ENCODE data around the gene NAIF1. TPM values are rescaled to one million over a fixed set of nuclear protein-coding genes. Genes with fewer than 3 reads are reported as not detected.

The NAIF1 gene
- 6.4 and 8.1 TPM in 2 replicates for total RNA-seq

DNA sequence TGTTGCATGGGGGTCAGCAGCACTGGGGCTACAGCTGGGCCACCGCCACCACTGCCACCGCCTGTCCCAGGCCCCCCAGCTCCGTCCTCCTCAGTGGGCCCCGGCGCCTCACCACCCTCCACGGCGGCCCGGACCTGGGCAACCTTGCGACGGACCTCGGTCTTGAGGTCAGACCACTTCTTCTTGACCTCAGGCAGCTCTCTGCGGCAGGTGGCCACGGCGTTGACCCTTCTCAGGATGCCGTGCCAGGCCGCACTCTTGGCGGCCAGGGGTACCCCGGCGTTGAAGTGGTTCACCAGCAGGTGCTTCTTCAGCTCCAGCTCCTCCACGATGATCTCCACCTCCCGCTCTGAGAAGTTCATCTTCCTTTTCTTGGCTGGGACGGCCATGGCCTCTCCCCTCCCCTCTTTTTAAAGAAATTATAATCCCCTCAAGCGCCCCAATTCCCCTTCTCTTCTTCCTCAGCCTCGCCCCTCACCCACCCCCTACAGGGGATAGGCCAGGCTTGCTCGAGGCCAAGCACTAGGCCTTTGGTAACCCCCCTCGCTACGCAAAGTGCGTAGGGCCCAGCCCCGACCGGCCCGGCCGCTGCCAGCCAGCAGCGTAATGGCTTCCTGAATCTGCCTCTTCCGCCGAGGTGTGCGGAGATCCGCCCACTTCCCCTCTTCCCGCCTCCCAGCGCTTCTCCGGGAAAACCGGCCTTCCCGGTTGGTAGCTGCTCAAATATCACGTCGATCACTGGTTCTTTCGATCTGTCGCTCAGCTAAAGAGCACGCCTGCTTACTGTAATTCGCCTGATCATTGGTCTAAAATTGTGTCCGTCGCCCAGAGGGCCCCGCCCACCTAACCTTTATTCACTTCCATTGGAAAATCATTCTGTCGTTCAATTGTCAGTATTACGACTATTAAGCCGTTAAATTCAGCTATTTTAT is at the start of gene NAIF1:
Gene NAIF1, minus strand, starts transcription at position 608 of the 932 bp plus-strand sequence. Its CDS starts 219 bp downstream, at position 389.

DNA sequence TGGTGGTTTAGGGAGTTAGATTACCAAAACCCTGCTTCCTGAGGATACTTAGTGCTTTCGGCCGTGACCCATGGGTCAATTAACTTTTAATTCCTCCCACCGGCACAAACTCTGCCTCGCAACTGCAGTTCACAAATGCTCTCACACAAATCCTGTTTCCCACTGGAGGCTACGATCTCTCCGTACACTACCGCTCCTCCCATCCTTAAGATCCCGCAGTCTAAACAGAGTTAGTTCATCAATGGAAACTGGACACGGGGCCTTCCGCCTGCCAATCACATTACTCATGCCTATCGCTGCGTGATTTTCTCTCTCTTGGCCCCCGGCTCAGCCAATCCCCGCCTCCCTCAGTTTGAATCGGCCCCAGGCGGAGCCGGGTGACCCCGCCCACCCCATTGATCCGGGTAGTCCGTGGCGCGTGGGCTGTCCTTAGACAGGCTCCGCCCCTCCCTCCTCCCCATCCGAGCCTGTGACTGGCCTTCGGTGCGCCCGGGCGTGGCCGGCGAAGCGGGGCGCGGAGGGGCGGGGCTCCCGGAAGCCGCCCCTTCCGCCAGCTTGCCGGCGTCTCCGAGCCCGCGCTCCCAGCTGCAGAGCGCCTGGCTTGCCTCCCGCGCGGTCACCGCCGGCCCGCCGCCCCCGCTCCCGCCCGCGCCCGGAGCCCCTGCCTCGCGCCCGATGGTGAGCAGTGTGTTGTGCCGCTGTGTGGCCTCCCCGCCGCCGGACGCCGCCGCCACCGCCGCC is 695 bp upstream of the NAIF1 start, which contains the start of gene SLC25A25:
Gene SLC25A25, plus strand, starts transcription at position 588 of the 741 bp plus-strand sequence. Its CDS starts 88 bp downstream, at position 676.

Other genes with a start within 250 kb of the NAIF1 start
- gene ENG, start 212.7 kb downstream of the NAIF1 start, total RNA-seq = 6.2 and 9.6 TPM in 2 replicates
- gene AK1, start 189.6 kb downstream of the NAIF1 start, total RNA-seq = 34.4 and 45.3 TPM in 2 replicates
- 25.8 and 35.7 TPM in 2 replicates for gene ST6GALNAC6, start 167.7 kb downstream of the NAIF1 start, total RNA-seq
- gene ST6GALNAC4, start 150.3 kb downstream of the NAIF1 start, total RNA-seq = 36.4 and 42.8 TPM in 2 replicates
- gene PIP5KL1, start 136.5 kb downstream of the NAIF1 start, total RNA-seq = 10.2 and 21.9 TPM in 2 replicates
- gene DPM2, start 129.5 kb downstream of the NAIF1 start, total RNA-seq = 13.4 and 20.5 TPM in 2 replicates
- 2.6 and 2.7 TPM in 2 replicates for gene EEIG1, start 86.3 kb downstream of the NAIF1 start, total RNA-seq
- 7.3 and 8.0 TPM in 2 replicates for gene SLC25A25, start 912 bp upstream of the NAIF1 start, total RNA-seq
- 60.0 and 75.4 TPM in 2 replicates for gene PTGES2, start 60.4 kb upstream of the NAIF1 start, total RNA-seq
- 8.8 and 22.4 TPM in 2 replicates for gene LCN2, start 82.1 kb upstream of the NAIF1 start, total RNA-seq
- 223 and 319 TPM in 2 replicates for gene BBLN, start 92.9 kb upstream of the NAIF1 start, total RNA-seq
- 48.4 and 49.0 TPM in 2 replicates for gene CIZ1, start 124.3 kb upstream of the NAIF1 start, total RNA-seq
- 0.16 and 0.27 TPM in 2 replicates for gene DNM1, start 136.1 kb upstream of the NAIF1 start, total RNA-seq
- 59.2 and 71.3 TPM in 2 replicates for gene GOLGA2, start 208.7 kb upstream of the NAIF1 start, total RNA-seq
- 27.8 and 38.7 TPM in 2 replicates for gene SWI5, start 209.0 kb upstream of the NAIF1 start, total RNA-seq